Esophagus mucosa (tissue), 1 donor: Measurements from ENCODE around the gene MTX1. TPM values are rescaled to one million over a fixed set of nuclear protein-coding genes. Genes with fewer than 3 reads are reported as not detected.
"Not testable (repeated sequence)": the region's sequence is repeated elsewhere in the genome, so short reads cannot be mapped to it uniquely, and the experiment has no call there.

ENCODE experiments used
- ATAC-seq: fragments of 200-7000 bp; cut with Tn5 transposase; one replicate; pipeline ENCODE4 v1.9.1; 2020
- total RNA-seq: library from RNA; stranded (reverse); gene quantifications from one replicate; pipeline ENCODE4 v1.2.4, GENCODE V29; 2023
- donor health status: DM: yes; HTN: yes; CAD: no.

The MTX1 gene
- 36.5 TPM for total RNA-seq

- ATAC-seq: peak; percentile 73
Observed at GRCh38 chr1:155208541-155209311, at the start of gene MTX1. Gene MTX1, plus strand, starts transcription at chr1:155208695. Its CDS starts 110 bp downstream, at chr1:155208805.

GRCh38 chr1:155158991-155159390 is 49.5 kb upstream of the MTX1 start:
- no peak for ATAC-seq

- ATAC-seq: no peak
Observed at GRCh38 chr1:155160128-155160527, 48.4 kb upstream of the MTX1 start.

- ATAC-seq: not testable (repeated sequence)
Observed at GRCh38 chr1:155162631-155163030, 45.9 kb upstream of the MTX1 start.

GRCh38 chr1:155163785-155164184 is 44.7 kb upstream of the MTX1 start:
- ATAC-seq: not testable (repeated sequence)

- not testable (repeated sequence) for ATAC-seq
Observed at GRCh38 chr1:155164625-155165024, 43.9 kb upstream of the MTX1 start.

- ATAC-seq: no peak
Observed at GRCh38 chr1:155166051-155166470, 42.4 kb upstream of the MTX1 start.

- peak; percentile 24 for ATAC-seq
Observed at GRCh38 chr1:155166471-155167165, 41.9 kb upstream of the MTX1 start.

GRCh38 chr1:155167166-155168104 is 41.1 kb upstream of the MTX1 start:
- ATAC-seq: peak; percentile 81

- not testable (repeated sequence) for ATAC-seq
Observed at GRCh38 chr1:155168105-155168445, 40.4 kb upstream of the MTX1 start.

- ATAC-seq: no peak
Observed at GRCh38 chr1:155168456-155169210, 39.9 kb upstream of the MTX1 start.

- no peak for ATAC-seq
Observed at GRCh38 chr1:155169541-155169940, 39.0 kb upstream of the MTX1 start.

- no peak for ATAC-seq
Observed at GRCh38 chr1:155170101-155170785, 38.3 kb upstream of the MTX1 start.

GRCh38 chr1:155170806-155171205 is 37.7 kb upstream of the MTX1 start:
- no peak for ATAC-seq

- no peak for ATAC-seq
Observed at GRCh38 chr1:155171836-155172731, 36.4 kb upstream of the MTX1 start.

- peak; percentile 70 for ATAC-seq
Observed at GRCh38 chr1:155172732-155173477, 35.6 kb upstream of the MTX1 start, which contains the start of gene KRTCAP2. Gene KRTCAP2, minus strand, starts transcription at chr1:155173304. Its CDS starts 80 bp downstream, at chr1:155173224.

GRCh38 chr1:155173478-155174323 is 34.8 kb upstream of the MTX1 start, which contains the start of gene TRIM46:
Gene TRIM46, plus strand, starts transcription at chr1:155173849. Its CDS starts 118 bp downstream, at chr1:155173967.
- no peak for ATAC-seq
